Superior temporal gyrus (tissue), 1 donor: ENCODE measurements around the gene PADI4.
A peak's percentile ranks its signal among the peaks of the same experiment; 100 is the strongest.
"Not testable (repeated sequence)": the region's sequence is repeated elsewhere in the genome, so short reads cannot be mapped to it uniquely, and the experiment has no call there.

ENCODE experiments used
- DNase-seq: peaks from one replicate; pipeline ENCODE4 v3.0.0-alpha.2; 2016; ENCODE audit errors: extremely low spot score

PADI4 gene

GRCh38 chr1:17392199-17392740 is 84.3 kb downstream of the PADI4 start:
- no peak for DNase-seq

- no peak for DNase-seq
These were observed 85.2 kb downstream of the PADI4 start for GRCh38 chr1:17393230-17393629.

- no peak for DNase-seq
These were observed 90.1 kb downstream of the PADI4 start for GRCh38 chr1:17397910-17398695.

- DNase-seq, result no peak
These were observed 92.8 kb downstream of the PADI4 start for GRCh38 chr1:17400725-17401341.

- DNase-seq, result no peak
These were observed 93.8 kb downstream of the PADI4 start for GRCh38 chr1:17401841-17402240.

- DNase-seq, result no peak
These were observed 95.1 kb downstream of the PADI4 start for GRCh38 chr1:17403081-17403480.

- no peak for DNase-seq
These were observed 96.2 kb downstream of the PADI4 start for GRCh38 chr1:17404034-17404684.

GRCh38 chr1:17404820-17405219 is 96.8 kb downstream of the PADI4 start:
- no peak for DNase-seq

GRCh38 chr1:17405898-17406759 is 98.1 kb downstream of the PADI4 start:
- peak; percentile 75 for DNase-seq

GRCh38 chr1:17406760-17407475 is 98.9 kb downstream of the PADI4 start:
- not testable (repeated sequence) for DNase-seq

- not testable (repeated sequence) for DNase-seq
These were observed 100.0 kb downstream of the PADI4 start for GRCh38 chr1:17407786-17408514.

GRCh38 chr1:17409391-17409811 is 101.4 kb downstream of the PADI4 start:
- DNase-seq, result no peak

GRCh38 chr1:17412093-17412870 is 104.3 kb downstream of the PADI4 start:
- no peak for DNase-seq
